Activated gamma-delta T cell treated with Interleukin-2 at 50 U/mL for 16 hours (primary cell): ENCODE results near the gene PANX3.
"Not testable (repeated sequence)": the region's sequence is repeated elsewhere in the genome, so short reads cannot be mapped to it uniquely, and the experiment has no call there.

ENCODE experiments used
- DNase-seq: peaks from one replicate; pipeline ENCODE4 v3.0.0-alpha.2; 2020

Gene PANX3, protein sequence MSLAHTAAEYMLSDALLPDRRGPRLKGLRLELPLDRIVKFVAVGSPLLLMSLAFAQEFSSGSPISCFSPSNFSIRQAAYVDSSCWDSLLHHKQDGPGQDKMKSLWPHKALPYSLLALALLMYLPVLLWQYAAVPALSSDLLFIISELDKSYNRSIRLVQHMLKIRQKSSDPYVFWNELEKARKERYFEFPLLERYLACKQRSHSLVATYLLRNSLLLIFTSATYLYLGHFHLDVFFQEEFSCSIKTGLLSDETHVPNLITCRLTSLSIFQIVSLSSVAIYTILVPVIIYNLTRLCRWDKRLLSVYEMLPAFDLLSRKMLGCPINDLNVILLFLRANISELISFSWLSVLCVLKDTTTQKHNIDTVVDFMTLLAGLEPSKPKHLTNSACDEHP

DNA sequence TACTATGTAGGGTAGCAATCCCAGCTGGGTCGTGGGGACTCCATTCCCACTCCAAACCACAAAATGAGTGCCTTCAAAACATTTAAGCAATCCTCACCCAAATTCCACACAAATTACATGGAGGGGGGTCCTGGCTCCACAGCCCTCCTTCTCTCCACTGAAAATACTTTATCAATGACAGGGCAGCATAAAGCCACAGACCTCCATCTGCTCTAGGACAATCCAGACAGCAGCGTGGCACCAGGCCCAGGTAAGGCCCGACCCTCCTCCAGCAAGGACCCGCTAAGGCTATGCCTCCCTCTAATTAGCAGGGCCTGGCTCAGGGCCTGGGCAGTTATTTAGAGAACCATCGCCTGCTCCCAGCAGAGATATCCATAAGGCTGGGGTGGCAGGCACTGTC lies at the start of gene PANX3:
Gene PANX3, plus strand, starts transcription at position 365 of the 400 bp plus-strand sequence. CDS start 129 bp downstream, outside the sequence.
- DNase-seq, result no peak

- DNase-seq, result no peak
Observed at GRCh38 chr11:124569697-124570096, 41.5 kb upstream of the PANX3 start, which contains the start of gene OR8A1. TSS of gene OR8A1 (plus strand) at chr11:124569997. CDS start at chr11:124570120, 123 bp downstream.

- no peak for DNase-seq
Observed at GRCh38 chr11:124570160-124570559, 41.1 kb upstream of the PANX3 start.

DNA sequence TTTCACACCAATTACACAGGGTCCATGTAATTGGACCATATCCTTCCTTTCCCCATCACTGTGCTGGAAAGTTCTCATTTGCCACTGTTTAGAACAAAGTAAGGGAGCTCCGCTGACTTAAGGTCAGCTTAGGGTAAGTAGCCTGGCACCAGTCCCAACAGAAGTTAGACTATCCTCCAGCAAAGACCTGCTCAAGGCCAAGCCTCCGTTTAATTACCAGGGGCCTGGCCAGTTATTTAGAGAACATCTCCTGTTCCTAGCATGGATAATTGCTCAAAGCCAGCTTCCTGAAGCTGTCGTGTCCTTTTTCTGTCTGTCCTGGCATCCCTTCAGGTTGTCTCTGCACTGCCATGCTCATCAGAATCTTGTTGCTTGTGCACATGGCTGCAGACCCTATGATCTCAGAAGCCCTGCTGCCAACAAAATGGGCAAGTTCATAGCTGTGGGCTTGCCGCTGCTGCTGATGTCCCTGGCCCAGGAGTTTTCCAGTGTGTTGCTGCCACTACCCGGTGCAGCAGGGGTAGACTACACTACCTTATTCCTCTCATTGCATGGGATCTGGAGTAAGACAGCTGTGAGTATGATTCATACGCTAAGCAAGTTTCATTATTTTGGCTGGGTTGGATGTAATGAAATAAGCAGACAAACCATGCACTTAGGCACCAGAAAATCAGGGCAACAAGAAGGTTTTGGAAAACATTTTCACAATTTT lies 33.4 kb upstream of the PANX3 start:
- DNase-seq, result no peak

DNA sequence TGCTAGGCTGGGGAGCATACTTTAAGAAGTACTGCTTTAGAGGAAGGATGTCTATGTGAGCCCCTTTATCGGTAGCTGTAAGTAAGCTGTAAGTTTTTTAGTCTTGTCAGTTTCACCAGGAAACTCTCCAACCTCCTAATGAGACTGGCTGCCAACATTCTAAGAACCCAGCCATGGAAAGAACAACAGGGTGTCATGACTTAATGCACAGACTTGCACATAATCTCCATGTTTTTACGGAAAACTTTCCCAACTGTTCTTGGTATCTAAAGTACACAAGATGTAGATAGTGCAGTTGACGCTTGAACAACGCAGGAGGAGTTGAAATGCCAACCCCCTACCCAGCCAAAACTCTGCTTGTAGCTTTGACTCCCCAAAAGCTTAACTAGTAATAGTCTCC lies 32.5 kb upstream of the PANX3 start:
- no peak for DNase-seq

DNA sequence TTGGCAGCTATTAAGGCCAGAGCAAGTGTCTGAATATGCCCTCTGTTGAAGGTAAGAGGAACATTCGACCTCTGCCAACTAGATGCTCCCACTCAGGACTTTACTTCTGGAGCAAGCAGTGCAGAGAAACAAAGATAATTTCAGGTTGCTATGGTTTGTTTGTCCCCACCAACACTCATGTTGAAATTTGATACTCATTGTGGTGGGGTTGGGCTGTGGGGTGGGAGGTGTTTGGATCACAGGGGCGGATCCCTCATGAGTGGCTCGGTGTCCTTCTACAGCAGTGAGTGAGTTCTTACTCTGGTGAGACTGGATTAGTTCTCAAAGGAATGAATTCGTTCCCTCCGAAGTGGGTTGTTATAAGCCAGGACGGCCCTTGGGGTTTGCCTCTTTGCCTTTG lies 29.4 kb upstream of the PANX3 start:
- no peak for DNase-seq

- no peak for DNase-seq
Observed at GRCh38 chr11:124582565-124582964, 28.7 kb upstream of the PANX3 start.

DNA sequence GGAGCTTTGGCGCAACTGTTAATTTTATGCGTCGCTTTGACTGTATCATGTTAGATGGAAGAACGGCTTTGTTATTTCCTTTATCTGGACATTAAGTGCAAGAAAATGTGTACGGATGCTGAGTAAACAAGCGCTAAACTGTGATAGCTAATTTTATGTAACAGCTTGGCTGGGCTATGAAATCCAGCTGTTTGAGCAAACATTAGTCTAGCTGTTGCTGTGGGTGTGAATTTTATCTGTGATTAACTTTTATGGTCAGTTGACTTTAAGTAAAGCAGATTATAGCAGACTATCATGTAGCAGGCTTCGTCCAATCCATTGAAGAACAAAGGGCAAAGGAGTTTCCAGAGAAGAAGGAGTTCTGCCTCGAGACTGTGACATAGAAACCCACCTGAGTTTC lies 27.4 kb upstream of the PANX3 start:
- DNase-seq, result no peak

GRCh38 chr11:124584681-124585372 lies 26.4 kb upstream of the PANX3 start:
- DNase-seq, result no peak

- peak; percentile 26 for DNase-seq
Observed at GRCh38 chr11:124586238-124586860, 24.9 kb upstream of the PANX3 start.

DNA sequence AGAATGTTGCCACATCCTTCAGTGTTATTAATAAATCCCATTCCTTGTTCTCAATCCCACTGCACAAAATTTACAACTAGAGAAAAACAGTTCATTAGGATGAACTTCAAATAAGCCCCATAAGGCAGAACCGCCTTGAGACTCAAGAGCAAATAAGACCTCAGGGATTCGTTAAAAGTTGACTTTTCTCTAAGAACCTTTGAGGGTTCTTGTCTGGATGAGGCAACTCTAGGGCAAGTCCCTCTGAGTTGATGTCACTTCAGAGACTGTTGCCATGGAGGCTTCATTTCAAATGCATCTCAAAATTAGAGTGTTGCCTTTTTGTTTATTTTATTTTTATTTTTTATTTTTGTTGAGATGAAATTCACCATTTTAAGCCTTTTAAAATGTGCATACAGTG lies 19.8 kb upstream of the PANX3 start:
- DNase-seq, result no peak

DNA sequence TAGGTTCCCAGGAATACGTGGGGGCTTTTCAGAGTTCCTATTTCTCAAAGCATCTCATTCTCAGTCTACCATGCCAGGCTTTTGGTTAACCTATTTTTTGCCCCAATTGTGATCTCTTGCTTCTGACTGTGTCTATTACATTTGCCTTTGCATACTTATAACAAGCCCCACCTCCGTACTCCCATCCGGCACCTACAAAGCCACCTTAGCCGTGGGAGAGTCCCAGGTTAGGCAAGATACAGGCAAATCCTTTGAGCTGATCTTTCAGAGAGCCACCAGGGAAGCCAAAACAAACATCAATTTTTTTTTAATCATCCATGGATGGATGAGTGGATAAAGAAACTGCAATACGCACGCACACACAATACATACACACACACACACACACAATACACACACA lies 18.6 kb upstream of the PANX3 start:
- no peak for DNase-seq

DNA sequence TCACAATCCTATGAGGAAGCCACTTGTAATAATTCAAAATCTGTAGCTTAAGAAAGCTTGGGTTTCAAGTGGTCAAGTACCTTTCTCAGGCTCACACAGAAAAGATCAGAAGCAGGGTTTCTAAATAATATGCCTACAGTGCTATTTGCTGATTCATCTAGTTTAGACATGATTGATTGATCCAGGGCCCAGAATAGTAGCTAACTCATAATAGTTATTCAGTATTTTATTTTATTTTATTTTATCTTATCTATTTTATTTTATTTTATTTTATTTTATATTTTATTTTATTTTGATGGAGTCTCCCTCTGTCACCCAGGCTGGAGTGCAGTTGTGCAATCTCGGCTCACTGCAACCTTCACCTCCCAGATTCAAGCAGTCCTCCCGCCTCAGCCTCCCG lies 15.9 kb upstream of the PANX3 start:
- no peak for DNase-seq

DNA sequence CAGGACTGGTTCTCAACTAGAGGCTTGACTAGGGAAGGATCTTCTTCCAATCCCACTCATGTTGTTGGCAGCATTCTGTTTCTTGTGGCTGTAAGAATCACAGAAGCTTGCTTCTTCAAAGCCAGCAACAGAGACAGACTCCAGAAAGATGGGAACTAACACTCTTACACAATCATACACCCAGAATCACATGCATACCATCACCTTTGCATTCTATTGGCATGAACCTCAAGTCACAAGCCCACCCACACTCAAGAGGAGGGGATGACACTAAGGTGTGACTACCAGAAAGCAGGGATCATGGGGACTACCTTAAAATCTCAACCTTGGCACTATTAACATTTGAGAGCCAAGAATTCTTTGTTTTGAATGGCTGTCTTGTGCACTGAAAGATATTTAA lies 13.6 kb upstream of the PANX3 start:
- DNase-seq, result no peak

- DNase-seq, result no peak
Observed at GRCh38 chr11:124600621-124601320, 10.5 kb upstream of the PANX3 start.

GRCh38 chr11:124602193-124602592 lies 9.0 kb upstream of the PANX3 start:
- DNase-seq, result no peak

- not testable (repeated sequence) for DNase-seq
Observed at GRCh38 chr11:124602723-124603122, 8.5 kb upstream of the PANX3 start.

DNA sequence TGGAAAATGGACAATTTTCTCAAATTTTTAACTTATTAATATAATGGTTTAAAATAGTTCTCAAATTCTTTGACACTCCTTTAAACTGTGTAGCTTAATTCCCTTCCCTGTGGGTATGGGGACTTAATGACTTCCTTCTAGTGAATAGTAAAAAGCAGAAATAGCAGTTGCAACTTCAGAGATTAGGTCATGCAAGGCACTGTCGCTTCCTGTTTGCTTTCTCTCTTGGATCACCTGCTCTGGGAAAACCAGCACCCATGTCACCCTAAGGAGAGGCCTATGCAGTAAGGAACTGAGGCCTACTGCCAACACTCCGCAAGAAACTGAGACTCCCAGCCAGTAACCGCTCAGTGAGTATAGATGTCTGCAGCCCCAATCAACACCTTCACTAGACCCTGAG lies 5.5 kb upstream of the PANX3 start:
- no peak for DNase-seq

DNA sequence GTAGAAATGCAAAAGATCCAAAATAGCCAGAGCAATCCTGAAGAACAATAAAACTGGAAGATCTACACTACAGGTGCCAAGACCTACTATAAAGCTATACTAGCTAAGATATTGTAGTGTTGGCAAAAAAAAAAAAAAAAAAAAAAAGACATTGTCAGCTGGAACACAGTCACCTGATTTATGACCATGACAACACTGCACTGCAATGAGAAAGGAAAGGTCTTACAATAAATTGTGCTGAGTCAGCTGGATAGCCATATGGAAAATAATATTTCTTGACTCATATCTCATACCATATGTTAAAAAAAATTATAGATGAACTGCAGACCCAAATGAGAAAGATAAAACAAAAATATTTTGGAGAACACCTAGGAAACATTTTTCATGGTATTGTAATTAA lies 3.1 kb upstream of the PANX3 start:
- DNase-seq, result no peak

GRCh38 chr11:124610295-124610694 lies 933 bp upstream of the PANX3 start:
- no peak for DNase-seq

GRCh38 chr11:124612045-124612444 lies 817 bp downstream of the PANX3 start:
- no peak for DNase-seq

DNA sequence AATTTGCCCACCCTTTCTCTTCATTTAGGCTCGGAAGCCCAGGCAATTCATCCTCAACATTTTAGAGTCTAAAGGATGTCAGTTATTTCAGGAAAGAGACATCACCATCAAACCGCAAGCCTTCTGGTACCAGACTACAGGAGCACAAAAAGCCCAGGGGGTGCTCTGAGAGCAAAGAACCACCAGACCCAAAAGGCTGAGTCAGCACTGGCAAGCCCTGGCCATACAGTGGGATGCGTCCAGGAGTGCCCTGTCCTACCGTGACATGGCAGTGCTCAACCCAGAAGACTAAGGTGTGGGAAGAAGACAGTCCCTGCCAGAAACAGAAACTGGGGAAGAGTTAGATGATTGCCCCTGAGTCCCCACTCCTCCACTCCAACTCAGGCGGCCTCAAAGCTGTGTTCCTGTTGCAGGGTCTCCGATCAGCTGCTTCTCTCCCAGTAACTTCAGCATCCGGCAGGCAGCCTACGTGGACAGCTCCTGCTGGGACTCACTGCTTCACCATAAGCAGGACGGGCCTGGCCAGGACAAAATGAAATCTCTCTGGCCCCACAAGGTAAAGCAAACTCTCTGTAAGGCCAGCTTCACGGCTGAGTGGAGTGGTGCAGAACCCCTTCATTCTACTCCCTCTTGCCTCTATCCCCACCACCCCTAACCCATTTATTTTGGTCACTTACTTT lies 1.5 kb downstream of the PANX3 start:
- DNase-seq, result no peak
